HG02642 (cell line): ENCODE results near the gene MRPS7.
"Not testable (repeated sequence)": the region's sequence is repeated elsewhere in the genome, so short reads cannot be mapped to it uniquely, and the experiment has no call there.

ENCODE experiments used
- ATAC-seq: cut with Tn5 transposase; IDR thresholded peaks from one replicate; pipeline ENCODE4 v1.9.1; 2021; ENCODE audit warnings: mild to moderate bottlenecking; ENCODE audit not compliant: unreplicated experiment, poor library complexity

MRPS7 gene

DNA sequence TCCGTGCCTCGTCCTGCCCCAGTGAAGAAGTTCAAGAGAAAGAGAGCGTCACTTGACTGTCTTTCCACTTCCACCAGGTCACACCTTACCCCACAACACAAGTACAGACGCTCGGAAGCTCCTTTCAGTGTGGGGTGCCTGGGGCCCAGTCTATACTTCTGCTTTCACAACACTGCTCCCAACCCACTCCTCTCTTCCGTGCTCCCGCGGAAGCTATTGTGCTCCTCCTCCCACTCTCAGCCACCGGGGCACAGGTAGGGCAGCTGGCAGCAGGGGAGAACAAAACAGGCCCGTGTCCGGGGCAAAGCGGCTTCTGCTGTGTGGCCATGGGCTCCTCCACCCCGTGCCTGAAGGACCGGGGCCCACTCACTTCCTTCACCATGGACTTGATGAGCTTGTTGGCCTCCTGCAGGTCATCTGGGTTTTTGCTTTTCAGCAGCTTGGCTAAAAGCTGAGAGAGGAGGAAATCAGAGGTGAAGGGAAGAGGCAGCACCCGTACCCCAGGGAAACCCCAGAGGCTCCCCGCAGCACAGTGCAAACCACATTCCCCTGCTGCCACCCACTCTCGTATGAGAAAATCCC is 19.1 kb upstream of the MRPS7 start:
- no peak for ATAC-seq

DNA sequence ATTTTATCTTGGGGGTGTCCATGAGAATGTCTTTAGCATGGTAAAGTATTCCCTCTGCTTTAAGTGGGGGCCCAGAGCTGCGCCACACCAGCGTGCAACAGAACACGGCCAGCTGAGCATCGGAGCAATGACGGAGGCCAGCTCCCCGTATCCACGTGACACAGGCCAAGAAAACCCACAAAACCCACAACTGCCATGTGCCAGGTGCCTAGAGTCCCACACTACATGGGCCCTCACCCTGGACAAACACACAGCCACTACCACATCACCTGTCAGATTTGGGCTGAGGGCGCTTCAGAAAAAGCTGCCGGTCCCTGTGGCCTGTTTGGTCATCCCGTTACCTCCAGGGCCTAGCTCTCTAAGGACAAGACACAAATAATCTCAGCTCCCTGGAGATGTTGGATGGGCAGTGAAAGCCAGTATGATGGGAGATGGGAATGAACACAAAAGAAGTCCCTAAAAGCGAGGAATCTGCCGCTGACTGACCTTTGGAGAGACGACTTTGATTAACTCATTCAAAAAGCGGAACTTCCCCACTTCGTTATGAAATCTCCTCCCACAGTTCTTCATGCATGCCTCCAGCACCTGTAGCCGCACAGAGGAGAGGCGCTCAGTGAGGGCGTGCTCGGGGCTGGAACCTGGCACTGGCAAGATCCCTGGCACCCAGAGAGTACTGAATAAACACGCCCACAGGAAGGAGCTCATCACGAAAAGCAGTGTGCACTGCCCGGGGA is 17.4 kb upstream of the MRPS7 start:
- ATAC-seq = no peak

DNA sequence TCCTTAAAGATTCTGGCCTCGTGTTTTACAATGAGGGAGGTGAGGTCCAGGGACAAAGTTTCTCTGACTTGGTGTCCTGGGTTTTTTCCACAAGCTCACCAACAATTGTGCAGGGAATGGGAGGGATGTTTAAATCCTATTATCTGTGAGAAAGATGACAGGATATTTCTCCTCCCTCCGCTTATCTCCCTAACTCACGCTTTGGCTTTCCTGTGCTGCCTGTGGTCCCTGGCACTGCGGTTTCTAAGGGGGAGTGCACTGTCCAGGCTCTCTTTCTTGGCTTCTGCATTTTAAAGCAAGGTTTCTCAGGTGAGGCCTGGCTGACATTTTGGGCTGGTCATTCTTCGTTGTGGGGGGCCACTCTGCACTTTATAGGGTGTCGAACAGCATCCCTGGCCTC is 16.7 kb upstream of the MRPS7 start:
- no peak for ATAC-seq

GRCh38 chr17:75246404-75246803 is 15.3 kb upstream of the MRPS7 start:
- no peak for ATAC-seq

GRCh38 chr17:75249564-75249963 is 12.1 kb upstream of the MRPS7 start:
- ATAC-seq = no peak

DNA sequence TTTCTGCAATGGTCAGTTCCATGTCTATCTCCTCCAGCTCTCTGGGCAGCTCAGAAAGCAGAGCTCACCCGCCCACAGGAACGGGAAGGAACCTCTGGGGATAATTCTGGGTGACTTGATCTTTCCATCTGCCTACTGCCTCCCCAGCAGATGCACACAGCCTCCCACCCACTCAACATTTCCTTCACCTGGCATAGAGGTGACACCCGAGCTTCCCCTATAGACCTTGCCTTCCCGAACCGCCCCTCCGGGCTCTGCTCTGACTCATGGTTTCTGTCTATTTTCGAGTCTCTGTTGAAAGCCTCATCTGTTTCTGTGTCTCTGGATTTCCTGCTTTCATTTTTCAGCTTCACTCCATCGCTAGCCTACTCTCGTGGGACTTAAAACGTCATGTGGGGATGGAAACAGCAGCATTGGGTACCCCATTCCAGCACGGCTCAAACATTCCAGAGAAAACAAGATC is 11.6 kb upstream of the MRPS7 start:
- ATAC-seq = peak; percentile 86

GRCh38 chr17:75252039-75252816 is 9.5 kb upstream of the MRPS7 start:
- no peak for ATAC-seq

DNA sequence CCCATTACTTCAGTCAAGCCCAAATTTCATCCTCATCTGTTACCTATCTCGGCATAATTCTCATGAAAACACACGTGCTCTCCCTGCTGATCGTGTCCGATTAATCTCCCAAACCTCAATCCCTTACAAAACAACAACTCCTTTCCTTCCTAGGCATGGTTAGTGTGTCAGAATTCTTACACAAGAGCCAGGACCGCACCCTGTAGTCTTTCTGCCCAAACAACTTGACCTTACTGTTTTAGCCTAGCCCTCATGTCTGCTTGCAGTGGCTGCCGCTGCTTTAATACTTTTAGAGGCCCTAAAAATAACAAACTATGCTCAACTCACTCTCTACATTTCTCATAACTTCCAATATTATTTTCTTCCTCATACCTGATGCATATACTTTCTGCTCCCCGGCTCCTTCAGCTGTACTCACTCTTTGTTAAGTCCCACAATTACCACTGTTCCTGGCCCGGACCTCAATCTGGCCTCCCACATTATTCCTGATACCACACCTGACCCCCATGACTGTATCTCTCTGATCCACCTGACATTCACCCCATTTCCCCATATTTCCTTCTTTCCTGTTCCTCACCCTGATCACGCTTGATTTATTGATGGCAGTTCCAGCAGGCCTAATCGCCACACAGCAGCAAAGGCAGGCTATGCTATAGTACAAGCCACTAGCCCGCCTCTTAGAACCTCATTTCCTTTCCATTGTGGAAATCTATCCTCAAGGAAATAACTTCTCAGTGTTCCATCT is 5.6 kb upstream of the MRPS7 start:
- not testable (repeated sequence) for ATAC-seq

DNA sequence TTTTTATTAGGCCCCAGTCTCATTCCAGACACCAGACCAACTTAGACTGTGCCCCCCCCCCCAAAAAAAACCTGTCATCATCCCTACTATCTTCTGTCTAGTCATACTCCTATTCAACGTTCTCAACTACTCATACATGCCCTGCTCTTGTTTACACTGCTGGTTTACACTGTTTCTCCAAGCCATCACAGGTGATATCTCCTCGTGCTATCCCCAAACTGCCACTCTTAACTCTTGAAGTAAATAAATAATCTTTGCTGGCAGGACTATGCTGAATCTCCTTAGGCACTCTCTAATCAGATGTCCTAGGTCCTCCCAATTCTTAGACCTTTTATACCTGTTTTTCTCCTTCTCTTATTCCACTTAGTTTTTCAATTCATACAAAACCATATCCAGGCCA is 4.5 kb upstream of the MRPS7 start:
- not testable (repeated sequence) for ATAC-seq

GRCh38 chr17:75260641-75261335 is 891 bp upstream of the MRPS7 start:
- ATAC-seq = peak; percentile 24

DNA sequence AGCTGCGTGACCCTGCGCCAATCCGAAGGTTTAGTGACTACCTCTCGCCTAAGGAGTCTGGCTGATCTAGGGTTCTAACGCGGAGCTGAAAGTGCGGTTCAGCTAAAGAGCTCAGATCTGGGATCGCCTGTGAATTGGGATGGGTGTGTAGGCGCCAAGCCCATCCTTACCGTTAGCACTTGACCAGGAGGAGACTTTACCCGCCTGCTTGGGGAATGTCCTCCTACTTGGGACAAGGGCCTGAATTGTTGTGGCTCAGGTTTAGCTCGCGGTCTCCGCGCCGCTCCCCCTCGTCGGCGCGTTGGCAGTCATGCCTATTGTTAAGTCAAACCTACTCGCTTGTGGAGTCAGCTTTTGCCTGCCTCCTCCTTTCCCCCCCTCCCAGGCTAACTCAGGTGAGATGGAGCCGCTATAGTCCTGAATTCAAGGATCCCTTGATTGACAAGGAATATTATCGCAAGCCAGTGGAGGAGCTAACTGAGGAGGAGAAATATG is 480 bp downstream of the MRPS7 start:
- ATAC-seq = no peak

DNA sequence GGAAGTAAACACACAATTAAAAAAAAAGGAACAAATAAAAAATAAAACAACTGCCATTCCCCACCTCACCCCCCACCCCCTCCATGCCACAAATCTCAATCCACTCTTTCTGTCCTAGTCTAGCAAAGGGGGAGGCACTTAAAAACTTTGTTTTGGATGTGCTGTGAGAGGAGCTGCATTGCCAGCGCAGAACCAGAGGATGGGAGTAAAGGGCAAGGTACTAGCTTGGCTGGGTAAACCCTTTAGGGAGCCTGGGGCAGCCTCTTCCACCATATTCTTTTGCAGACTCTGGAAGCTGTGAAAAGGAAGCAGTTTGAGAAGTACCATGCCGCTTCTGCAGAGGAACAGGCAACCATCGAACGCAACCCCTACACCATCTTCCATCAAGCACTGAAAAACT is 1.4 kb downstream of the MRPS7 start:
- no peak for ATAC-seq

DNA sequence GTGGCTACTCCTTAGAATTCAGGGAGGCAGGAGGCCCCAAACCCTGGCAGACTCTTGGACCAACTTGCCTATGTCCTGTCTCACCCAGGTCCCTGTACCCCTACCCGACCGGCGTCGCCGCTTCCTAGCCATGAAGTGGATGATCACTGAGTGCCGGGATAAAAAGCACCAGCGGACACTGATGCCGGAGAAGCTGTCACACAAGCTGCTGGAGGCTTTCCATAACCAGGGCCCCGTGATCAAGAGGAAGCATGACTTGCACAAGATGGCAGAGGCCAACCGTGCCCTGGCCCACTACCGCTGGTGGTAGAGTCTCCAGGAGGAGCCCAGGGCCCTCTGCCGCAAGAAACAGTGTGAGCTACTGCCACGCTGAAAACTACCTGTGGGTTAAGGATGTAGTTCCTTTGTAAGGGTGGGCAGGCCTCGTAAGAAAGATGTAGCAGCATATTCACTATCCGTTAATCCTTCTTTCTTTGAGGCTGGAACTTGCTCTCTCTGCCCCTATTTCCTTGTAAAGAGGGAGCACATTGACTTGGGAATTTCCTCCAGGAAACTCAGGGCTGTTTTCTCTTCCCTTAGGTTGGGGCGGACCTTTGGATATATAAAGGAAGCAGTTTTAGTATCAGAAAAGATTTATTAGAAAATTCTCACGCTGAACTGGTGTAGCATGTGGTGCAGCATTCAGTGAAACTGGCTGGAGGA is 4.1 kb downstream of the MRPS7 start:
- no peak for ATAC-seq

DNA sequence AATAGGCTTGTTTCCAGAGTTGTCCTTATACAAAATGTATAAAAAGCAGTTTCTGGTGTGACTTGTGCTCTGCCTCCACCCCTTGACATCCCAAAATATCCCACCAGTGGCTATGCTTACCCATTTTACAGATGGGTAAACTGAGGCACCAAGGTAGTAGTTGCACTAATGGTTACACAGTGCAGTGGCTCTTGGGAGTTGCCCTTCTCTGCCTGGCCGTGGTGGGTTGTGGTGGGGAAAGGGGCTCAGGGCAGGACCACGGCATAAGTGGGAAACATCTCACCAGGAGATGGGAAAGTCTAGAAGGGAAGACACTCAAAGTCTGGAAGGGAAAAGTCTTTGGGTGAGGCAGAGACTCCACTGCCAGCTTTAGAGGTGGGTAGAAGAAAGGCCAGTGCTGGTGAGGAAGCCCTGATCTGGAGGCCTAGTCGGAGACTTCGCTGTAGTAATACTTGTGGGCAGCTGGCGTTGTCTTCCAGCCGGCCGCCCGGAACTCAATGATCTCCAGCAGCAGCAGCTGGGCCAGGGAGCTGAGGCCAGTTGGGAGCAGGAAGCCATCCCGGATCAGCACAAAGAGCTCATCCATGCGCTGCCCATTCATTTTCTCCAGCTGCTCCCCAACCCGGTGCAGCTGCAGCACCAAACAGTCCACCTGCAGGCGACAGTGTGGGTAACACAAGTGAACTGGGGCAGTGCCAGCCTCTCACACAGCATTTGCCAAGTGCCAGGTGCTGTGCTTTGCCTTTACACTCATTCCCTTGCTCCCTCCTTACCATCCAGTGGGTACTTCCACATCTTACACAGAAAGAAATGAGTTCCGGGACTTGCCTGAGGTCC is 4.9 kb downstream of the MRPS7 start:
- ATAC-seq = no peak

DNA sequence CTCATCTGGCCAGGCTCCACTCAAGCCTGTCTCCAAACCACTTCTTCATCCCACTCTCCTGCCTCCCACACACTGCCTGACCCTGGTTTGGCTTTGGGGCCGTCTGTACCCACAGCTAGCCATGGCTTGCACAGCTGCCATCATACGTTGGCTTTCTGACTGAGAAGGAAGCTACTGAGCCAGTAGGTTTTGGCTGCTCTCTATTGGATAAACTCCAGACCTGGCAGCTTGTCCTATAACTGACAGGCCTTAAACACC is 5.4 kb downstream of the MRPS7 start:
- no peak for ATAC-seq

- ATAC-seq = no peak
These were observed 5.9 kb downstream of the MRPS7 start for GRCh38 chr17:75267411-75268232.

- ATAC-seq = no peak
These were observed 8.2 kb downstream of the MRPS7 start for GRCh38 chr17:75269844-75270217.
